Panc1 (cell line): ENCODE measurements around the gene SLC6A7. TPM values are rescaled to one million over a fixed set of nuclear protein-coding genes. Genes with fewer than 3 reads are reported as not detected.

Experiments used
- ATAC-seq: fragments of 200-7000 bp; cut with Tn5 transposase; 2 replicates; pipeline ENCODE4 v1.9.1; 2020; ENCODE audit warnings: mild to moderate bottlenecking, moderate library complexity
- BruUV-seq: library from RNA; stranded (reverse); fragments of 400-500 nt; replicated peaks from 2 replicates; lab custom pipeline; 2021; lab: Mats Ljungman, UMichigan
- CTCF ChIA-PET: fragments of 300-600 bp; sonication (Branson Sonifier 250); formaldehyde crosslinking; loops from one replicate; lab custom pipeline; 2022; ENCODE audit warnings: antibody characterized with exemption; lab: Charles Lee
- POLR2A ChIA-PET: fragments of 300-600 bp; sonication (Branson Sonifier 250); formaldehyde crosslinking; loops from one replicate; lab custom pipeline; 2022; ENCODE audit warnings: antibody characterized with exemption; lab: Charles Lee
- DNase-seq: peaks from one replicate; pipeline ENCODE4 v3.0.0-alpha.2; 2010; ENCODE audit warnings: low read depth, low spot score
- H3K27ac ChIP-seq: 2 replicates; pipeline ENCODE4 v1.5.1; 2011; ENCODE audit warnings: mild to moderate bottlenecking, low read length, inconsistent platforms
- H3K27me3 ChIP-seq: fragments of 200-500 bp; sonication (Bioruptor generic); 2 replicates; pipeline ENCODE4 v1.6.0; 2014; ENCODE audit warnings: low read length, inconsistent platforms; ENCODE audit not compliant: control insufficient read depth, insufficient read depth
- H3K36me3 ChIP-seq: fragments of 200-500 bp; sonication (Bioruptor generic); 2 replicates; pipeline ENCODE4 v1.5.1; 2014; ENCODE audit warnings: inconsistent platforms, mild to moderate bottlenecking, low read length, moderate library complexity; ENCODE audit not compliant: control insufficient read depth, insufficient read depth
- H3K4me1 ChIP-seq: 2 replicates; pipeline ENCODE4 v1.5.1; 2011; ENCODE audit warnings: inconsistent platforms, mild to moderate bottlenecking, low read length, moderate library complexity; ENCODE audit not compliant: control insufficient read depth, insufficient read depth
- H3K4me3 ChIP-seq, 2 experiments: 2 replicates each; pipeline ENCODE4 v1.5.1; 2011 to 2012; ENCODE audit warnings: low read depth in 2 of 2, low read length in 2 of 2, mild to moderate bottlenecking in 2 of 2, inconsistent platforms in 1 of 2, moderate library complexity in 1 of 2
- H3K9me3 ChIP-seq: fragments of 200-500 bp; sonication (Bioruptor generic); 2 replicates; pipeline ENCODE4 v1.5.1; 2014; ENCODE audit warnings: low read depth, mild to moderate bottlenecking, inconsistent platforms, low read length, moderate library complexity; ENCODE audit not compliant: control insufficient read depth, insufficient read depth
- CTCF ChIP-seq: fragments of 450-650 bp; IDR thresholded peaks from 2 replicates; pipeline ENCODE4 v1.5.1; 2017; ENCODE audit warnings: mild to moderate bottlenecking
- POLR2AphosphoS5 ChIP-seq: IDR thresholded peaks from 2 replicates; pipeline ENCODE4 v1.6.1; 2012; ENCODE audit warnings: mild to moderate bottlenecking, low read depth, low read length, moderate library complexity
- SIN3A ChIP-seq: IDR thresholded peaks from 2 replicates; pipeline ENCODE4 v1.6.1; 2012; ENCODE audit warnings: low read depth, mild to moderate bottlenecking, low read length, moderate library complexity, borderline replicate concordance; ENCODE audit not compliant: insufficient read depth
- TCF7L2 ChIP-seq: IDR thresholded peaks from 2 replicates; pipeline ENCODE4 v1.6.1; 2011; ENCODE audit warnings: mild to moderate bottlenecking, low read depth, low read length, inconsistent platforms
- in situ Hi-C: cut with HindIII; loops from 2 replicates; pipeline ENCODE4 v1.10.0; 2016; ENCODE audit warnings: low sequenced_read_pairs, low pct_unique_long_range_greater_than_20kb
- intact Hi-C: fragments of 100-400 bp; cut with micrococcal nuclease; formaldehyde crosslinking; loops from one replicate; pipeline ENCODE4 v1.10.0; 2022; ENCODE audit not compliant: unreplicated experiment
- total RNA-seq: library from RNA; stranded (reverse); gene quantifications from one replicate; pipeline ENCODE4 v1.2.1, GENCODE V29; 2021; ENCODE audit not compliant: unreplicated experiment
- TF ChIP-seq, protein P1 (sequence below), 2 experiments: IDR thresholded peaks; 2 replicates each; pipeline ENCODE4 v1.6.1; 2011 to 2012; ENCODE audit warnings: low read depth in 2 of 2, control low read depth in 1 of 2, low read length in 1 of 2, mild to moderate bottlenecking in 1 of 2, moderate library complexity in 1 of 2; ENCODE audit not compliant: insufficient read depth in 1 of 2

The SLC6A7 gene
- total RNA-seq, 1 experiment from 2014 or later: not detected

DNA sequence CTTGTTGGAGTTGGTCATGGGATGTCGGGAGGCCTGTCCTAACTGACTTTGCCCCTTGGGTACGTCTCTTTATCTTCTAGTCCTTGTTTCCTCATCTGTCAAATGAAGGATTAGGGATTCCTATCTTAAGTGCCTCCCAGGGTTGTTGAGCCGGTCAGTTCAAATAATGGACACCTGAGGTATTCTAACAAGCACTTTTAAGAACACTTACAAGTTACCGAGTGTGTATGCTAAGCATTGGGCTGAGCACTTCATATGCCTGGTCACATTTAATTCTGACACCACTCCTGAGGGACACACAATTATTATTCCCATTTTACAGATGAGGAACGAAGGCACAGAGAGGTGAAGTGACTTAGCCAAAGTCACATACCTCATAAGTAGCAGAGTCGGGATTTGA lies 62.6 kb downstream of the SLC6A7 start:
- in situ Hi-C loops (no loop called here), intact Hi-C loops (no loop called here)
- Histone ChIP-seq H3K9me3 (no peaks in the 10 kb centered on the region), H3K4me1 (no peaks in the 10 kb centered on the region), H3K27me3 (no peaks in the 10 kb centered on the region), H3K4me3 (no peak overlapping the region), H3K27ac (no peak overlapping the region), H3K36me3 (no peaks in the 10 kb centered on the region)
- no TSS peak for BruUV-seq
- ChIA-PET CTCF (no interaction called here), POLR2A (no interaction called here)
- TF ChIP-seq POLR2AphosphoS5: no peak
- DNase-seq (no peak), ATAC-seq (no peak)

DNA sequence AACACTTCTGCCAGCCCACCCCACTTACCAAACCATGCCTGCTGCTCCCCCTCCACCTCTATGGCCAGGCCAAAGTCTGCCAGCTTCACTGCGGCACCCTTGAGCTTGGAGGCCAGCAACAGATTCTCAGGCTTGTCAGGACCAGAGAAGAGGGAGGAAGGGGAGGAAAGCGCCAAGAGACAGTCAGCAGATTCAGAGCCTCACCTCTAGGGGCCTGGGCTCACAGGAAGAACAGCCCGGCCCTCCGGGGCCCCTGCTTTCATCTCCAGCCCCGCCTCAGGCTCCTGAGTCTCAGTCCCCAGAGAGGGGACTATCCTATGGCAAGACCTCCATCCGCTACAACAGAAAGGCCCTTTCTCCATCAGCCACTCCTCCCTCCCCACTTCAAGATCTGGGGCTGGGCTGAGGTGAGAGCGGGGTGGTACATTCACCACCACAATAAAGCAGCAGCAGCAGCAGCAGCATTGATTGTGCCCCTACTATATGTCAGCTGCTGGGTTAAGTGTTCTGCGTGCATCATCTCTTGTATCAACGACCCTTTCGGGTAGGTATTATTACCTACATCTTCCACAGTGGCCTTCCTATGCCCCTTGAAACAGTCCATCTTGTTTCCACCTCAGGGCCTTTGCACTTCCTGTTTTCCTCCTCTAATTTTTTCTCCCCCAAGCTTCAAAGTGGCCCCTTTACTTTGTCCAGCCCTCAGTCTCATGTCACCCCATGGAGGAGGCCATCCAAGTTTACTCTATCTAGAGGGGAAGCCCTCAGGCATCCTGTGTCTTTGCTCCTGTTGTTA lies 63.8 kb downstream of the SLC6A7 start:
- ChIA-PET CTCF (no interaction called here), POLR2A (no interaction called here)
- Histone ChIP-seq H3K4me1 (no peaks in the 10 kb centered on the region), H3K27ac (no peak overlapping the region), H3K9me3 (no peaks in the 10 kb centered on the region), H3K27me3 (no peaks in the 10 kb centered on the region), H3K36me3 (no peaks in the 10 kb centered on the region), H3K4me3 (no peak overlapping the region)
- TF ChIP-seq CTCF (no peak), TCF7L2 (no peak), SIN3A (no peak), POLR2AphosphoS5 (no peak)
- TF ChIP-seq, protein P1, sequence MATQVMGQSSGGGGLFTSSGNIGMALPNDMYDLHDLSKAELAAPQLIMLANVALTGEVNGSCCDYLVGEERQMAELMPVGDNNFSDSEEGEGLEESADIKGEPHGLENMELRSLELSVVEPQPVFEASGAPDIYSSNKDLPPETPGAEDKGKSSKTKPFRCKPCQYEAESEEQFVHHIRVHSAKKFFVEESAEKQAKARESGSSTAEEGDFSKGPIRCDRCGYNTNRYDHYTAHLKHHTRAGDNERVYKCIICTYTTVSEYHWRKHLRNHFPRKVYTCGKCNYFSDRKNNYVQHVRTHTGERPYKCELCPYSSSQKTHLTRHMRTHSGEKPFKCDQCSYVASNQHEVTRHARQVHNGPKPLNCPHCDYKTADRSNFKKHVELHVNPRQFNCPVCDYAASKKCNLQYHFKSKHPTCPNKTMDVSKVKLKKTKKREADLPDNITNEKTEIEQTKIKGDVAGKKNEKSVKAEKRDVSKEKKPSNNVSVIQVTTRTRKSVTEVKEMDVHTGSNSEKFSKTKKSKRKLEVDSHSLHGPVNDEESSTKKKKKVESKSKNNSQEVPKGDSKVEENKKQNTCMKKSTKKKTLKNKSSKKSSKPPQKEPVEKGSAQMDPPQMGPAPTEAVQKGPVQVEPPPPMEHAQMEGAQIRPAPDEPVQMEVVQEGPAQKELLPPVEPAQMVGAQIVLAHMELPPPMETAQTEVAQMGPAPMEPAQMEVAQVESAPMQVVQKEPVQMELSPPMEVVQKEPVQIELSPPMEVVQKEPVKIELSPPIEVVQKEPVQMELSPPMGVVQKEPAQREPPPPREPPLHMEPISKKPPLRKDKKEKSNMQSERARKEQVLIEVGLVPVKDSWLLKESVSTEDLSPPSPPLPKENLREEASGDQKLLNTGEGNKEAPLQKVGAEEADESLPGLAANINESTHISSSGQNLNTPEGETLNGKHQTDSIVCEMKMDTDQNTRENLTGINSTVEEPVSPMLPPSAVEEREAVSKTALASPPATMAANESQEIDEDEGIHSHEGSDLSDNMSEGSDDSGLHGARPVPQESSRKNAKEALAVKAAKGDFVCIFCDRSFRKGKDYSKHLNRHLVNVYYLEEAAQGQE (IDR thresholded peaks at IDR 0.05; ENCODE audit: insufficient read depth in 1 of 2, low read depth in 2 of 2, low read length in 1 of 2): no peak
- DNase-seq (no peak), ATAC-seq (no peak)
- intact Hi-C loops: no loop called here
- in situ Hi-C loops: no loop called here
- BruUV-seq: no TSS peak

- POLR2A ChIA-PET: no interaction called here
Measured at GRCh38 chr5:150254363-150254762, 64.5 kb downstream of the SLC6A7 start.

More at GRCh38 chr5:150254363-150254762, 64.5 kb downstream of the SLC6A7 start:
- Histone ChIP-seq H3K27ac (no peak overlapping the region), H3K4me3 (no peak overlapping the region), H3K36me3 (no peaks in the 10 kb centered on the region), H3K27me3 (no peaks in the 10 kb centered on the region), H3K9me3 (no peaks in the 10 kb centered on the region), H3K4me1 (no peaks in the 10 kb centered on the region)
- CTCF ChIA-PET: no interaction called here
- ATAC-seq (no peak), DNase-seq (no peak)
- in situ Hi-C loops: no loop called here
- intact Hi-C loops: no loop called here
- TF ChIP-seq SIN3A (no peak), TCF7L2 (no peak), POLR2AphosphoS5 (no peak), CTCF (no peak)
- TF ChIP-seq, protein P1 (IDR thresholded peaks at IDR 0.05; ENCODE audit: insufficient read depth in 1 of 2, low read depth in 2 of 2, low read length in 1 of 2): no peak
- BruUV-seq: no TSS peak
